GM12878 (cell line): ENCODE measurements around the gene SP6. TPM values are rescaled to one million over a fixed set of nuclear protein-coding genes. Genes with fewer than 3 reads are reported as not detected.
A peak's percentile ranks its signal among the peaks of the same experiment; 100 is the strongest.

Experiments used
- ATAC-seq: fragments of 200-7000 bp; cut with Tn5 transposase; 3 replicates; pipeline ENCODE4 v1.9.1; 2020; ENCODE audit warnings: mild to moderate bottlenecking, moderate library complexity
- Bru-seq: library from RNA; stranded (reverse); fragments of 400-500 nt; gene quantifications from one replicate; lab custom pipeline; 2021; lab: Mats Ljungman, UMichigan
- BruChase-seq, 2 experiments: library from RNA; stranded (reverse); fragments of 400-500 nt; gene quantifications; one replicate each; lab custom pipeline; 2021; lab: Mats Ljungman, UMichigan
- BruUV-seq: library from RNA; stranded (reverse); fragments of 400-500 nt; replicated peaks from 2 replicates; lab custom pipeline; 2021; lab: Mats Ljungman, UMichigan
- CTCF ChIA-PET: fragments of 300-600 bp; sonication (Branson Sonifier 250); formaldehyde crosslinking; extraction: SDS; loops from one replicate; lab custom pipeline; 2021; ENCODE audit warnings: inconsistent platforms; lab: Yijun Ruan, JAX
- POLR2A ChIA-PET: fragments of 350-600 bp; formaldehyde crosslinking; extraction: SDS; loops from one replicate; lab custom pipeline; 2021; ENCODE audit warnings: inconsistent platforms; lab: Charles Lee
- RAD21 ChIA-PET: fragments of 300-600 bp; sonication (Branson Sonifier 250); formaldehyde crosslinking; loops from one replicate; lab custom pipeline; 2023; ENCODE audit warnings: antibody characterized with exemption; ENCODE audit not compliant: unreplicated experiment; lab: Charles Lee
- SMC1A ChIA-PET: fragments of 300-600 bp; sonication (Branson Sonifier 250); formaldehyde crosslinking; loops from one replicate; lab custom pipeline; 2023; ENCODE audit not compliant: unreplicated experiment, uncharacterized antibody; lab: Charles Lee
- DNase-seq: peaks from one replicate; pipeline ENCODE4 v3.0.0-alpha.2; 2011; ENCODE audit warnings: low read depth, low spot score
- FAIRE-seq: peaks from 3 replicates; lab custom pipeline; 2011; peaks lifted over from hg19 to GRCh38; lab: Jason Lieb, UNC
- H2AFZ ChIP-seq: 2 replicates; pipeline ENCODE4 v1.6.0; 2011; ENCODE audit warnings: low read depth, low read length, control low read depth; ENCODE audit not compliant: control insufficient read depth
- H3K27ac ChIP-seq: 2 replicates; pipeline ENCODE4 v1.5.1; 2011; ENCODE audit warnings: control low read depth; ENCODE audit not compliant: control insufficient read depth, insufficient read depth
- H3K27me3 ChIP-seq, 2 experiments: replicated peaks in 1 of 2; 2 replicates each; pipeline versions ENCODE4 v1.6.0 to v1.6.1; 2011; ENCODE audit warnings: low read length in 1 of 2; ENCODE audit not compliant: control insufficient read depth in 2 of 2, insufficient read depth in 2 of 2
- H3K36me3 ChIP-seq, 2 experiments: 2 replicates each; pipeline ENCODE4 v1.5.1; 2011; ENCODE audit warnings: low read length in 1 of 2; ENCODE audit not compliant: control insufficient read depth in 2 of 2, insufficient read depth in 2 of 2
- H3K4me1 ChIP-seq: 2 replicates; pipeline ENCODE4 v1.6.1; 2011; ENCODE audit warnings: mild to moderate bottlenecking, low read length, moderate library complexity, mixed read lengths; ENCODE audit not compliant: control insufficient read depth, insufficient read depth
- H3K4me2 ChIP-seq: 2 replicates; pipeline ENCODE4 v1.6.0; 2011; ENCODE audit warnings: control low read depth; ENCODE audit not compliant: control insufficient read depth, insufficient read depth
- H3K4me3 ChIP-seq: fragments of 200-600 bp; sonication (generic); 2 replicates; pipeline ENCODE4 v1.5.1; 2016
- H3K79me2 ChIP-seq: 2 replicates; pipeline ENCODE4 v1.6.0; 2011; ENCODE audit warnings: low read length; ENCODE audit not compliant: control insufficient read depth, insufficient read depth
- H3K9ac ChIP-seq: 2 replicates; pipeline ENCODE4 v1.8.0; 2011; ENCODE audit warnings: low read length, control low read depth, mixed read lengths; ENCODE audit not compliant: control insufficient read depth, insufficient read depth
- H3K9me3 ChIP-seq: replicated peaks from 3 replicates; pipeline ENCODE4 v1.5.1; 2011; ENCODE audit warnings: mild to moderate bottlenecking, low read length; ENCODE audit not compliant: control insufficient read depth, insufficient read depth
- H4K20me1 ChIP-seq: 2 replicates; pipeline ENCODE4 v1.6.0; 2011; ENCODE audit not compliant: control insufficient read depth, insufficient read depth
- BHLHE40 ChIP-seq, 2 experiments: fragments of 450-650 bp in 1 of 2; IDR thresholded peaks; 2 replicates each; pipeline ENCODE4 v1.6.1; 2011 to 2017; ENCODE audit warnings: low read depth in 2 of 2, borderline replicate concordance in 1 of 2, improper control_type of control experiment in 1 of 2, low read length in 1 of 2, mild to moderate bottlenecking in 1 of 2
- CBX3 ChIP-seq: fragments of 200-600 bp; sonication (generic); IDR thresholded peaks from 2 replicates; pipeline ENCODE4 v1.6.1; 2016; ENCODE audit warnings: low read depth, borderline replicate concordance
- CHD1 ChIP-seq: IDR thresholded peaks from 2 replicates; pipeline ENCODE4 v1.6.1; 2012; ENCODE audit warnings: low read depth, low read length, improper control_type of control experiment
- EZH2 ChIP-seq: IDR thresholded peaks from 2 replicates; pipeline ENCODE4 v1.6.1; 2012; ENCODE audit warnings: low read depth, mild to moderate bottlenecking, control low read depth, inconsistent platforms, low read length, borderline replicate concordance; ENCODE audit not compliant: control insufficient read depth
- FOS ChIP-seq: IDR thresholded peaks from 3 replicates; pipeline ENCODE4 v1.6.1; 2011; ENCODE audit warnings: borderline replicate concordance; ENCODE audit not compliant: insufficient read length; ENCODE audit errors: extremely low read depth
- JUND ChIP-seq: IDR thresholded peaks from 2 replicates; pipeline ENCODE4 v1.6.1; 2012; ENCODE audit warnings: low read depth, mild to moderate bottlenecking, low read length, improper control_type of control experiment, moderate library complexity
- WGBS: methylation state at CpG from one replicate; pipeline ENCODE4 v1.1.6; 2016; ENCODE audit warnings: low lambda C conversion rate; ENCODE audit not compliant: insufficient replicate concordance, insufficient coverage; ENCODE audit errors: missing lambda C conversion rate; 5-methylcytosine and 5-hydroxymethylcytosine counted together
- in situ Hi-C: fragments of 300-500 bp; cut with MboI; formaldehyde crosslinking; loops from 9 replicates; pipeline ENCODE4 v1.14.3; 2018; ENCODE audit warnings: mixed read lengths
- intact Hi-C: fragments of 100-400 bp; cut with micrococcal nuclease; formaldehyde crosslinking; loops from one replicate; pipeline ENCODE4 v1.14.2; 2022; ENCODE audit not compliant: unreplicated experiment
- long read RNA-seq, 2 experiments: library from polyadenylated mRNA; unstranded; transcript quantifications; one replicate each; pipeline ENCODE4 v2.0.0, GENCODE V29; 2019 to 2020
- polyA minus RNA-seq, 3 experiments: library from RNA; depleted of rRNA, polyadenylated mRNA; stranded (reverse); fragments of >200 nt; gene quantifications; 2 replicates each; pipeline ENCODE4 v1.2.3, GENCODE V29; 2011
- polyA plus RNA-seq, 11 experiments: library from polyadenylated mRNA; depleted of rRNA in 4 of 11; unstranded in 6 of 11; stranded (reverse) in 5 of 11; fragments of >200 nt; fragmentation: Nextera tagmentation in 4 of 11; fragmentation: Illumina TruSeq in 1 of 11; extraction: Ambion mirVana in 4 of 11; extraction: Trizol in 1 of 11; gene quantifications; 1 replicate in 1 of 11; 2 replicates in 10 of 11; pipeline versions ENCODE4 v1.2.1 to v1.2.3, GENCODE V29; 2011 to 2016; ENCODE audit warnings: inconsistent platforms in 2 of 11, missing spikeins in 2 of 11, low read depth in 1 of 11
- total RNA-seq, 4 experiments: library from RNA; depleted of rRNA in 3 of 4; stranded (reverse); fragments of >200 nt in 3 of 4; fragmentation: Illumina TruSeq in 1 of 4; extraction: Trizol in 1 of 4; gene quantifications; 2 replicates each; pipeline versions ENCODE4 v1.2.1 to v1.2.3, GENCODE V29; 2013 to 2021

The SP6 gene
- total RNA-seq (2013; cell fraction: nucleolus; rRNA removed) = 0.21 and 0.34 TPM in 2 replicates
- total RNA-seq (2014; rRNA removed) = not detected in 2 replicates
- total RNA-seq (2014; rRNA removed; fragmentation: Illumina TruSeq; extraction: Trizol) = 0.05 TPM in 1 of 2 replicates, not detected in the other
- total RNA-seq (2021) = 0.05 TPM in 1 of 2 replicates, not detected in the other
- not detected for polyA plus RNA-seq (2011; ENCODE audit: low read depth)
- polyA plus RNA-seq (2011; rRNA removed) = 0.03 and 0.05 TPM in 2 replicates
- polyA plus RNA-seq (2011; cell fraction: cytosol; rRNA removed) = 0.05 and 0.07 TPM in 2 replicates
- 0.12 TPM in 2 replicates for polyA plus RNA-seq (2011; cell fraction: nucleus; rRNA removed)
- 0.08 and 0.09 TPM in 2 replicates for polyA plus RNA-seq (2012)
- not detected in 2 replicates for polyA plus RNA-seq (2014; fragmentation: Illumina TruSeq; extraction: Trizol)
- polyA plus RNA-seq (2014; fragmentation: Nextera tagmentation; extraction: Ambion mirVana) = not detected
- polyA plus RNA-seq (2014; rRNA removed) = 0.06 TPM in 1 of 2 replicates, not detected in the other
- under 1 TPM in 1 of 2 experiments, not detected in 1; 0.15 TPM for polyA plus RNA-seq (2016; fragmentation: Nextera tagmentation; extraction: Ambion mirVana)
- 0.21 TPM in 1 of 2 replicates, not detected in the other for polyA minus RNA-seq (2011; rRNA and poly(A)+ RNA removed)
- not detected in 2 replicates for polyA minus RNA-seq (2011; cell fraction: cytosol; rRNA and poly(A)+ RNA removed)
- 0.12 and 0.19 TPM in 2 replicates for polyA minus RNA-seq (2011; cell fraction: nucleus; rRNA and poly(A)+ RNA removed)
- percentile 27 among the genes with signal in this experiment for Bru-seq, nascent RNA
- percentile 25 among the genes with signal in this experiment for BruChase-seq, experiment 1, labeled RNA remaining after a 6-hour chase
- percentile 35 among the genes with signal in this experiment for BruChase-seq, experiment 2, labeled RNA remaining after a 2-hour chase
- long read RNA-seq, experiment 1 = 0 reads
- long read RNA-seq, experiment 2 = 0 reads

- Histone ChIP-seq H4K20me1 (no peaks in the 10 kb centered on the region), H3K9ac (no peak within 1 kb of the TSS), H3K4me3 (no peak within 1 kb of the TSS), H2AFZ (no peak within 1 kb of the TSS), H3K9me3 (no peaks in the 10 kb centered on the region)
- RAD21 ChIA-PET = interaction anchor here (0.7 to 1.4 kb wide), 4 partner anchors 10 to 99 kb away, joined by 3 to 5 read pairs (median 4); partner anchors contain the start of gene SCRN2
- peak; percentile 84 for ATAC-seq
- BruUV-seq = no TSS peak
- WGBS = 20% methylated on average over 49 of the region's 71 CpGs
- POLR2A ChIA-PET = no interaction called here
- TF ChIP-seq CBX3 (no peak), BHLHE40 (IDR thresholded peaks at IDR 0.05; ENCODE audit: borderline replicate concordance in 1 of 2, low read depth in 2 of 2, low read length in 1 of 2) (peak in 1 of 2 experiments; percentile 70; a peak in 1 of 4 replicates), CHD1 (no peak), FOS (no peak), EZH2 (no peak), JUND (no peak)
- TF ChIP-seq, all 136 proteins: peak for 1
- ChIA-PET SMC1A (interaction anchor here (2.5 to 13.1 kb wide), 2 partner anchors 10 to 38 kb away, joined by 6 to 231 read pairs; partner anchors contain the start of genes SCRN2 and SP2), CTCF (interaction anchor here (1.3 to 12.4 kb wide), 3 partner anchors 10 to 38 kb away, joined by 3 to 502 read pairs (median 3); partner anchors contain the start of genes SCRN2 and SP2)
- Histone ChIP-seq H3K79me2 (no peaks in the 10 kb centered on the region), H3K27ac (no peak within 1 kb of the TSS), H3K4me2 (peak within 1 kb of the TSS; percentile 61; the same call in 1 of the 2 replicates), H3K27me3 (peaks cover 27 to 57% of the 10 kb centered on the region in 2 experiments), H3K4me1 (peaks cover 5% of the 10 kb centered on the region), H3K36me3 (no peaks in the 10 kb centered on the region)
- in situ Hi-C loops (no loop called here), intact Hi-C loops (no loop called here)
- no peak for DNase-seq
- no peak for FAIRE-seq
Measured at GRCh38 chr17:47850692-47851573, at the start of gene SP6. Gene SP6 (minus strand): TSS chr17:47851163. CDS start chr17:47848429, 2,734 bp downstream.
